Activated CD8-positive, alpha-beta memory T cell treated with anti-CD3 and anti-CD28 coated beads for 48 hours (primary cell): ENCODE data around the gene JAKMIP1.
A peak's percentile ranks its signal among the peaks of the same experiment; 100 is the strongest.
"Not testable (repeated sequence)": the region's sequence is repeated elsewhere in the genome, so short reads cannot be mapped to it uniquely, and the experiment has no call there.

Experiments
- DNase-seq, 3 experiments: peaks; one replicate each; pipeline ENCODE4 v3.0.0-alpha.2; 2020; ENCODE audit warnings: low read depth in 2 of 3, low spot score in 2 of 3

Gene JAKMIP1

DNA sequence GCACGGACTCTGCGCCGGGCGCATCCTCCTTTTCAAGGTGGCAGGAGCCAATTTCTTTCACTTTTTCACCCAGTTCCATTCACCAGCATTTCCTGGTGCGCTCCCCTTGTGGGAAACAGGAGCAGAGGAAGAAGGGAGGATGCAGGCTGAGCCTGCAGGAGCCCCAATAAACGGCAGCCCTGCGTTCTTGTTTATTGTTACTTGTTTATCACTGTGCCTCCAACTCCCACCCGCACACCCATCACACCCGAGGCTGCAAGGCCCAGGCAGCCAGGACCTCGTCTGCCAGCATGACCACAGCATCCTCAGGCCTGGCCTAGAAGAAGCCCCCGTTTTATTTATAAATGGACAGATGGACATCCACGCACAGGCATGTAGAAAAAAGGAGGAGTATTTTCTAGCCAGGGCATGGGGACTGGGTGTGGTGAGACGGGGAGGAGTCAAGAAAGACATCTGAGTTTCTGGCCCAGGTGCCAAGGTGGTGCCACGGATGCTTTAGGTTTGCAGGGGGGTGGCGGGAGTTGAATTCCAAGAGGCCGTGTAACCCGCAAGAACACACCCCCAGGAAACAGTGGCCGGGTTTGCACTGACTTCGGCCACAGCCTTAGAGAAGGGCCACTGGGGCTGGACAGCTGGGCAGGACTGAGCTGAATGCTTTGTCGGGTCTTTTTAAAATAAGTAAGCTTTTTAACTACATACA lies 51.7 kb downstream of the JAKMIP1 start:
- no peak for DNase-seq

DNA sequence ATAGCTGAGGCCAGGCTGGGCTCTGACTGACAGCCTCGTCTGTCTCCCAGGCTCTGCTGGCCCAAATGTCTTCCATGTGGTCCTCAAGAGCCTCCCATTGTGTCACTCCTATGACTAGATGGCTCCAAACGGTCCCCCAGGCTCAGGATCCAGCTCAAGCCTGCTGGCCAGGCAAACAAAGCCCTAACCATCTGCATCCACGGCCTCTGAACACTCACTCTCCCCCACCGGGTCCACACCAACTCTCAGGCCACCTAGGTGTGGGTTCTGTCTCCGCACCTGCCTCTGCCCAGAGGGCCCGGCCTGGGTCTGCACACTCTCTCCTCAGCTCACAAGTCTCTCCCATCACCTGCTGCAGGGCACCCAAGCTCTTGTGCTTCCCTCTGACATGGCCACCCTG lies 52.9 kb downstream of the JAKMIP1 start:
- DNase-seq = no peak

GRCh38 chr4:6143603-6144181 lies 56.7 kb downstream of the JAKMIP1 start:
- no peak for DNase-seq

GRCh38 chr4:6142935-6143602 lies 57.3 kb downstream of the JAKMIP1 start:
- no peak for DNase-seq

DNA sequence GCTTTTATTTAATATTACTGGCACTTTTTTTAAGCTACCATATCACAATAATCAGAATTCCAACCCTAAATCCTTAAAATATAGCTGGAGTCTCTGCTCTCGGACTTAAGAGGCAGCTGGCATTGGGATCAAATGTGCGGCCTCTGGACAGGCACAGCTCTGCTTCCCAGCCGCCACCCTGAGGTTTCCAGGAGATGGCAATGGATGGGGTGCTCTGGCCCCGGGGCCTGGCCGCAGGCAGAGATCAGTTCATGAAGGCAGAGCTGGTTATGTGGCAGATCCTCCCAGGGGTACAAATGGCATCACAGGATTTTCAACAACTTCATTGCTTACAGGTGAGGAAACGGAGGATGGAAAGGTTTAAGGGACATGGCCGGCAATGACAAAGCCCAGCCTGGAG lies 57.8 kb downstream of the JAKMIP1 start:
- DNase-seq = no peak

DNA sequence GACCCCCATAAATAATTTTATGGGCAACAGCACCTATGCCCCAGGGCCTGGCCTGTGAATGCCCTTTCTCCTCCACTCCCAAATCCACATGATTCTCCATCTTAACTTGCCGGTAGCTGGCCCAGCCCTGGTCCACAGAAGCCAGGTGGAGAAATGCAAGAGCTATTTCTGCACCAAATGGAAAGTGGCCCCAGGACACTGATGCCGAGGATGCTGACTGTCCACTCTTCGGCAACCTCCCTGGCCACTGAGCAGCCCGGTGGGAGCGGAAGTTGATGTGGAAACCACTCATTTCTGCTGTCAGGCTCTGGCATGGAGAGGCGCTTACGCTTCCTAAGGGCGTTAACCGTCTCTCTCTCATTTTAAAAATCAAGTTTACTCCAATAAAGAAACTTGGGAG lies 58.8 kb downstream of the JAKMIP1 start:
- DNase-seq = no peak

- DNase-seq = not testable (repeated sequence)
Measured at GRCh38 chr4:6141021-6141420, 59.3 kb downstream of the JAKMIP1 start.

DNA sequence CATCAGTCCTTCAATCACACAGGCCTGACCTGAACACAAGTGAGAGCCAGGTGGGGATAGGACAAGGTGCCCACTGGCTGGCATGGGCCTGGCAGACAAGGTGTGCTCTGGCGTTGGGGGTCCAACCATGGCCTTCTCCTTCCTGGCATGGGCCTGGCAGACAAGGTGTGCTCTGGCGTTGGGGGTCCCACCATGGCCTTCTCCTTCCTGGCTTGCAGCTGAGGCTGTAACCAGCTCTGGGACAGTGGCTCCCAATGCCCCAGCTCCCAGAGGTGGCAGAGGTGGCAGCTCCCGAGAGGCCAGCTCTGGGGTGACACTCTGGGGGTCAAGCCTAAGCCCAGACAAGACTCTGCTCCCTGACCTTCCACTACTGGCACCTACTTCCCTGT lies 62.6 kb downstream of the JAKMIP1 start:
- no peak for DNase-seq

- DNase-seq = no peak
Measured at GRCh38 chr4:6137027-6137746, 63.2 kb downstream of the JAKMIP1 start.

DNA sequence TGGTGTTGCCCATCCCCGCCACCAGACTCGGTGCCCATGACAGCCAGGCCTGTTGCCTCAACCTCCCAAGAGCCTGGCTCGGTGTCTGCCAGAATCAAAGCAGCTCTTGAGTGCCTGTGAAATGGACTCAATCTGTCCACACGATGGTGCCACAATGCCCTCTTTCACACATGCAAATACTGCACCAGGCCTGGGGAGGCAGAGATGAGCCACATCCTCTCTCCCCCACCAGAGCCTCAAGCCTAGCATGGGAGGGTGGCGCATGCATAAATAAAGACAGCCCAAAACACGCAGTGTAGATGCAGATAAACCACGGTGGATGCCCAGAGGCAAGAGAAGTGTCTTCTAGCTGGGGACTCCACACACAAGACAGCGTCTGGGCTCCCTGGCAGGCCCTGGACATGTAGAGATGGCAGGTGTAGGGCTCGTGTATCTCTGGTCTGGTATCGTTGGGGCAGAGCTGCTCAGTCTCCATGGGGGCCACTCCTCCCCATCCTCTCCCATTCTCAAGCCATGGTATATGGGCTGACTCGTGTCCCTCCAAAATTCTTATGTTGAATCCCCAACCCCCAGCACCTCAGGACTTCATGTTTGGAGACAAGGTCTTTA lies 65.6 kb downstream of the JAKMIP1 start:
- peak in 1 of 3 experiments; percentile 12 for DNase-seq

DNA sequence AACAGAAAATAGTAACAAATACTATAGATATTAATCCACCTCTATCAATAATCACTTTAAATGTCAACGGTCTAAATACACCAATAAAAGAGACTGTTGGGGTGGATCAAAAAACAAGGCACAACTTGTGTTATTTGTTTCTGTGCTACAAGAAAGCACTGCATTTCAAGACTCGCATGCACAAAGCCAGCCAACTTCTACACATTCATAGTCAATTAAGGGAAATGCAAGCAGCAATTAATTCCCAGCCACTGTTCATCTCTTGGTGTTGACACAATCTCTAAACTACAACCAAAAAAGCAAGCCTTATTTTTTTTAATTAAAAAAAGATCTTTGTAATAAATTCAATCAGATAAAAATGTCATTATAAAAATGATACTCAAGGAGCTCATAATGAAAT lies 67.6 kb downstream of the JAKMIP1 start:
- DNase-seq = no peak

- no peak for DNase-seq
Measured at GRCh38 chr4:6128221-6128850, 72.0 kb downstream of the JAKMIP1 start.

- DNase-seq = no peak
Measured at GRCh38 chr4:6126971-6127745, 73.2 kb downstream of the JAKMIP1 start.

DNA sequence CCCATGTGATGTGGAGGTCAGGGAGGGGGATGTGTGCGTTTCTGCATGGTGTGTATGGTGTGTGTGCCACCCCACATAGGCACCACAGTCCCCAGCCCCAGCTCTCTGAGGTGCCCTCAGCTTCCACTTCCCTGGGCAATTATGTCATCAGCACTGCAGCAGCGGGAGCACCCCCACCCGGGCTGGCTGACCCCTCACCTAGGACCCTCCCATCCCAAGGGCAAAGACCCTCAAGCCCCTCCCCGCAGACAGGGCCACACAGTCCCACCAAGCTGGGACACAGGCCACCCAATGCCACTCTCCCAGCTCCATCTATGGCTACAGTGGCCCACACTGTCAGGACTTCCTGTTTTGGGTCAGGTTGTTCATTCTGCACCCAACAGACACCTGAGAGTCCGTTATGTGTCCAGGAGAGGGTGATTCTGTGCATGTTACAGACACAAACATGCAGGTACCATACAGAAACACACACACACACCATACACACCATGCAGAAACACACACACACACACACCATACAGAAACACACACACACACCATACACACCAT lies 75.2 kb downstream of the JAKMIP1 start:
- DNase-seq = no peak

DNA sequence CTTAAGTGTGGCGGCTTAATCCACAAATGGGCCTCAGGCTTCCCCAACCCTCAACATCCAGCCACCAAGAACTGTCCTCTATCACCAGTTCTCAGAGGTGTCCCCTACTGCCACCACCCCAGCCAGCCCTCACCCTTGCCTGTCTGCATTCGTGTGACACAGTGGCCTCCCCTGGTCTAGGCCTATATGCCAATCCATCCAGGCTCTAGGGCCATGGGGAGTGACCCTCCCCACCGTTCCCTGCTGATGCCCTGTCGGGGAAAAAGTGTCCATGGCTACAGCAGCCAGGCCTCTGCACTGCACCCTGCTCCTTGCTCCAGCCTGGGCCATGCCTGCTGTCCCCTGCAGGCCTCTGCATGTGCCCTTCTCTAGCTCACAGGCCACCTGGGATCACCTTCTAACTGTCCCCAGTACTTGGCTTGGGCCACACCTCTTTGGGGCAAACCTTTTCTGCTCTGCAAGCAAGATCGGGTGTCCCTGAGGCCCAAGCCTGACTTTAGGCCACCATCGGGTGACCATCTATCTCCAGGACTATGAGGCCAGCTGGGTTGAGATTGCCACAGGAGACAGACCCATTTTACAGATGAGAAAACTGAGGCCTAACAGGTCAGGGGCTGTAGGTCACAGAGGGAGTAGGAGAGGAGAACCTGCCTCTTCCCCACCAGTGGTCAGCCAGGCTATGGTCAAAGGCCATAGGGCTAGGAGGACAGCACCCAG lies 75.8 kb downstream of the JAKMIP1 start:
- no peak for DNase-seq

DNA sequence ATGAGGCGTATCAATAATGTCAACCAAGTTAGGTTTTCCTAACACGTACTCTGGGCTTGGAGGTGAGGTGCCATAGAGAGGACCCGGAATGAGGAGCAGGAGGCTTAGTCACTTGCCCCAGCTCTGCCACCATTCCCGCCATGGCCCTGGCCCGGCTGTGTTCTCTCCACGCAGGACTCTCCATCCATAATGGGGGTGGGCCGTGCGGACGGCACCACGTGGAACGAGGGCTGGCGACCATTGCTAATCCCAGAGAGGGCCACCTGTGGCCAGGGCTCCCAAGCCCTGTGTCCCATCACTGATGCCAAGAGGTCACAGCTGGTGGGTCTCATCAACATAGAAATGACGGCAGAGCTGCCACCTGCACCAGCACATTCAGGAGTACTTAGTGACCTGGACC lies 76.4 kb downstream of the JAKMIP1 start:
- no peak for DNase-seq

DNA sequence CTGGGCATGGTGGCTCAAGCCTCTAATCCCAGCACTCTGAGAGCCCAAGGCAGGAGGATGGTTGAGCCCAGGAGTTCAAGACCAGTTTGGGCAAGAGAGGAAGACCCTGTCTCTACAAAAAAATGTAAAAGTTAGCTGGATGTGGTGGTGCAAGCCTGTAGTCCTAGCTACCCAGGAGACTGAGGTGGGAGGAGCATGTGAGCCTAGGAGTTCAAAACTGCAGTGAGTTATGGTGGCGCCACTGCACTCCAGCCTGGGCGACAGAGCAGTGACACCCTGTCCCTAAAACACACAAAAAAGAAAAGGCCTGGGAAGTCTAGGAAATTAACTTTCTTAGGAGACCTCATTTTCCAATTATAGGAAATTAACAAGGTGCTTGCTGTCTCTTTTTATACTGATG lies 76.8 kb downstream of the JAKMIP1 start:
- no peak for DNase-seq

DNA sequence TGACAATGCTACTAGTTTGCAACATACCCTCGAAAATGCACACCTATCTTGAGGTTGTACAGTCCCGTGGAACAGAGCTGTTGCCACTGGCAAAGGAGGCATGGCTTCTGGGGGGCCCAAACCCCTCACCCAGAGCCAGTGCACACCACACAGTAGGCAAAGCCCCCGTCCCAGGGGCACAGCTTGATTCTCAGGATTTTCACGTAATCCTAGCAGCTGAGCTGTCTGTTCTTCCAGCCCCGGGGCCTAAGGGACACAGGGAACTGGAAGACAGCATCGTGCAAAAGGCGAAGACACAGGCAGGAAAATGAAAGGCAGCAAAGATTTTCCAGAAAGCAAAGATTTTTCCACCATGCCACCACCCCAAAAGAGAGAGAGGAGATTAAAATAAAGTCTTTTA lies 77.2 kb downstream of the JAKMIP1 start:
- DNase-seq = no peak

DNA sequence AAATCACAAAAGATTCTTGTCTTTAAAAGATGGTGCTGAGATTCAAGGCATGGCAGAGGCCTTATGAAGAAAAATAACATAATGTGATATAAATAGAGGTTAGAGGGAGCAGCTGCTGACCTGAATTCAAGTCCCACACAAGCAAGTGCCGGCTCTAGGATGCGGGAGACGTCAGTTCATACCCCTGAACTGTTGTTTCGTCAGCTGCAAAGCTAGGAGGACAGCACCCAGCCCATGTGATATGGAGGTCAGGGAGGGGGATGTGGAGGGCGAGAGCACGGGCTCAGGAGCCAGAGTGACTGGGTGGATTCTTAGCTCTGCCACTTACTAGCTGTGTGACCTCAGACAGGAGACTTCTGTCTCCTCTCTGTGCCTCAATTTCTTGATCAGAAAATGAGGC lies 77.9 kb downstream of the JAKMIP1 start:
- DNase-seq = no peak
